Testis (tissue), 2 donors: ENCODE measurements around the gene LRP8.

ENCODE experiments used
- POLR2A ChIP-seq: fragments of 450-650 bp; IDR thresholded peaks from one replicate; pipeline ENCODE4 v1.6.1; 2017; ENCODE audit warnings: antibody characterized with exemption, mild to moderate bottlenecking, moderate library complexity
- TF ChIP-seq, protein P1 (sequence below), 3 experiments: fragments of 450-650 bp in 2 of 3; fragments of 200-600 bp in 1 of 3; sonication (generic) in 1 of 3; IDR thresholded peaks; one replicate each; pipeline ENCODE4 v1.5.1; 2016 to 2019; ENCODE audit warnings: antibody characterized with exemption in 3 of 3, mild to moderate bottlenecking in 2 of 3, moderate library complexity in 1 of 3

DNA sequence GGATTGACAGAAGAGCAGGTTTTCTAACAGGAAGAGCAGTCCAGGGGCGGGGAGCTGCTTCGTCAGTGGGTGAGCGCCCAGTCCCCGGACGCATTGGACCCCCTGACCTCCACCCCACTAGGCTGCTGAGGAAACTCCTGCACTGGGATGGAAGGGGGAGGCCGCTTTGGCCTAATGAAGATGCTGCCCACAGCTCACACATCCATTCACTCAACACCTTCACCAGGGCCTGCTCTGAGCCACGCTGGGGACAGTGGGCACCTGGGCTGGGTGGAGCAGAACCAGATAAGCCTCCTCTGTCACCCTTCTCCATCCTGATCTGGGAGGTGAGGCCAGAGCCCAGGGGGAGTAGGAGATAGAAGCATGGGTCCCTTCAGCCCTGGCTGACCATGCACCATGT is 13.3 kb downstream of the LRP8 start:
- TF ChIP-seq, protein P1, sequence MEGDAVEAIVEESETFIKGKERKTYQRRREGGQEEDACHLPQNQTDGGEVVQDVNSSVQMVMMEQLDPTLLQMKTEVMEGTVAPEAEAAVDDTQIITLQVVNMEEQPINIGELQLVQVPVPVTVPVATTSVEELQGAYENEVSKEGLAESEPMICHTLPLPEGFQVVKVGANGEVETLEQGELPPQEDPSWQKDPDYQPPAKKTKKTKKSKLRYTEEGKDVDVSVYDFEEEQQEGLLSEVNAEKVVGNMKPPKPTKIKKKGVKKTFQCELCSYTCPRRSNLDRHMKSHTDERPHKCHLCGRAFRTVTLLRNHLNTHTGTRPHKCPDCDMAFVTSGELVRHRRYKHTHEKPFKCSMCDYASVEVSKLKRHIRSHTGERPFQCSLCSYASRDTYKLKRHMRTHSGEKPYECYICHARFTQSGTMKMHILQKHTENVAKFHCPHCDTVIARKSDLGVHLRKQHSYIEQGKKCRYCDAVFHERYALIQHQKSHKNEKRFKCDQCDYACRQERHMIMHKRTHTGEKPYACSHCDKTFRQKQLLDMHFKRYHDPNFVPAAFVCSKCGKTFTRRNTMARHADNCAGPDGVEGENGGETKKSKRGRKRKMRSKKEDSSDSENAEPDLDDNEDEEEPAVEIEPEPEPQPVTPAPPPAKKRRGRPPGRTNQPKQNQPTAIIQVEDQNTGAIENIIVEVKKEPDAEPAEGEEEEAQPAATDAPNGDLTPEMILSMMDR (IDR thresholded peaks at IDR 0.05): no peak
- no peak for TF ChIP-seq POLR2A
